ENCODE results near the gene SIK3. TPM values are rescaled to one million over a fixed set of nuclear protein-coding genes. Genes with fewer than 3 reads are reported as not detected.

SIK3 gene
- total RNA-seq, 1 donor, result 25.7 TPM

GRCh38 chr11:116895048-116895757, 203.0 kb downstream of the SIK3 start:
- Histone ChIP-seq H2AFZ (ENCODE audit: low read length) (no peak overlapping the region), H3K36me3 (ENCODE audit: insufficient read depth, low read length) (peaks cover 17% of the 10 kb centered on the region), H3K4me2 (ENCODE audit: insufficient read depth, low read length) (no peak overlapping the region), H3K27me3 (ENCODE audit: insufficient read depth, low read length) (no peaks in the 10 kb centered on the region), H3K4me1 (ENCODE audit: insufficient read depth, low read length) (no peaks in the 10 kb centered on the region), H3K4me3 (ENCODE audit: insufficient read depth, low read length) (no peak overlapping the region), H3K9me3 (ENCODE audit: low read depth, low read length) (no peaks in the 10 kb centered on the region), H3K27ac (ENCODE audit: low read depth, low read length) (no peak overlapping the region), H4K20me1 (ENCODE audit: insufficient read depth, low read length) (no peaks in the 10 kb centered on the region), H3K79me2 (ENCODE audit: insufficient read depth, low read length) (no peaks in the 10 kb centered on the region)
- DNase-seq (ENCODE audit: insufficient read length, low spot score, missing footprints), result peak; percentile 61
- TF ChIP-seq CTCF (IDR thresholded peaks at IDR 0.05; ENCODE audit: extremely low read depth, low read depth, low read length), result peak; percentile 39

GRCh38 chr11:116893906-116894305, 204.3 kb downstream of the SIK3 start:
- H3K27me3 ChIP-seq (ENCODE audit: insufficient read depth, low read length), result no peaks in the 10 kb centered on the region
- H3K36me3 ChIP-seq (ENCODE audit: insufficient read depth, low read length), result peaks cover 17% of the 10 kb centered on the region
- no peak overlapping the region for H3K27ac ChIP-seq (ENCODE audit: low read depth, low read length)
- H3K4me1 ChIP-seq (ENCODE audit: insufficient read depth, low read length), result no peaks in the 10 kb centered on the region
- no peaks in the 10 kb centered on the region for H4K20me1 ChIP-seq (ENCODE audit: insufficient read depth, low read length)
- TF ChIP-seq CTCF (IDR thresholded peaks at IDR 0.05; ENCODE audit: extremely low read depth, low read depth, low read length), result no peak
- H3K4me3 ChIP-seq (ENCODE audit: insufficient read depth, low read length), result no peak overlapping the region
- DNase-seq (ENCODE audit: insufficient read length, low spot score, missing footprints), result no peak
- H3K9me3 ChIP-seq (ENCODE audit: low read depth, low read length), result no peaks in the 10 kb centered on the region
- no peak overlapping the region for H2AFZ ChIP-seq (ENCODE audit: low read length)
- H3K79me2 ChIP-seq (ENCODE audit: insufficient read depth, low read length), result no peaks in the 10 kb centered on the region
- H3K4me2 ChIP-seq (ENCODE audit: insufficient read depth, low read length), result no peak overlapping the region

GRCh38 chr11:116893437-116893836, 204.8 kb downstream of the SIK3 start:
- H2AFZ ChIP-seq (ENCODE audit: low read length), result no peak overlapping the region

More at GRCh38 chr11:116893437-116893836, 204.8 kb downstream of the SIK3 start:
- no peak overlapping the region for H3K4me2 ChIP-seq (ENCODE audit: insufficient read depth, low read length)
- no peak for DNase-seq (ENCODE audit: insufficient read length, low spot score, missing footprints)
- no peak overlapping the region for H3K27ac ChIP-seq (ENCODE audit: low read depth, low read length)
- TF ChIP-seq CTCF (IDR thresholded peaks at IDR 0.05; ENCODE audit: extremely low read depth, low read depth, low read length), result no peak
- no peak overlapping the region for H3K4me3 ChIP-seq (ENCODE audit: insufficient read depth, low read length)
- H3K9me3 ChIP-seq (ENCODE audit: low read depth, low read length), result no peaks in the 10 kb centered on the region
- no peaks in the 10 kb centered on the region for H3K27me3 ChIP-seq (ENCODE audit: insufficient read depth, low read length)
- peaks cover 17% of the 10 kb centered on the region for H3K36me3 ChIP-seq (ENCODE audit: insufficient read depth, low read length)
- no peaks in the 10 kb centered on the region for H3K79me2 ChIP-seq (ENCODE audit: insufficient read depth, low read length)
- peaks cover 1% of the 10 kb centered on the region for H3K4me1 ChIP-seq (ENCODE audit: insufficient read depth, low read length)
- H4K20me1 ChIP-seq (ENCODE audit: insufficient read depth, low read length), result no peaks in the 10 kb centered on the region

All from osteoblast (primary cell).